GM21786 (cell line): ENCODE measurements around the gene ABL2.
A peak's percentile ranks its signal among the peaks of the same experiment; 100 is the strongest.

Experiments
- ATAC-seq: cut with Tn5 transposase; IDR thresholded peaks from one replicate; pipeline ENCODE4 v1.9.1; 2021; ENCODE audit not compliant: unreplicated experiment

Gene ABL2

GRCh38 chr1:179095924-179096323 is 133.6 kb downstream of the ABL2 start:
- no peak for ATAC-seq

- ATAC-seq = no peak
Observed at GRCh38 chr1:179095377-179095776, 134.1 kb downstream of the ABL2 start.

GRCh38 chr1:179094818-179095217 is 134.7 kb downstream of the ABL2 start:
- ATAC-seq = no peak

- ATAC-seq = no peak
Observed at GRCh38 chr1:179092896-179093461, 136.5 kb downstream of the ABL2 start.

- no peak for ATAC-seq
Observed at GRCh38 chr1:179091691-179092165, 137.7 kb downstream of the ABL2 start.

GRCh38 chr1:179090923-179091322 is 138.6 kb downstream of the ABL2 start:
- ATAC-seq = no peak

- no peak for ATAC-seq
Observed at GRCh38 chr1:179090522-179090921, 139.0 kb downstream of the ABL2 start.

GRCh38 chr1:179089827-179090482 is 139.5 kb downstream of the ABL2 start:
- ATAC-seq = no peak

GRCh38 chr1:179087665-179088064 is 141.8 kb downstream of the ABL2 start:
- ATAC-seq = no peak

GRCh38 chr1:179083533-179083932 is 145.9 kb downstream of the ABL2 start:
- no peak for ATAC-seq

GRCh38 chr1:179082999-179083335 is 146.5 kb downstream of the ABL2 start:
- no peak for ATAC-seq

- ATAC-seq = peak; percentile 1
Observed at GRCh38 chr1:179082333-179082998, 147.0 kb downstream of the ABL2 start.

- ATAC-seq = peak; percentile 87
Observed at GRCh38 chr1:179081687-179082332, 147.7 kb downstream of the ABL2 start, which contains the start of gene TOR3A. Gene TOR3A, plus strand, starts transcription at chr1:179082070. Its CDS starts 59 bp downstream, at chr1:179082129.

GRCh38 chr1:179080866-179081686 is 148.4 kb downstream of the ABL2 start:
- ATAC-seq = no peak

GRCh38 chr1:179079113-179079761 is 150.2 kb downstream of the ABL2 start:
- ATAC-seq = no peak

GRCh38 chr1:179077396-179077795 is 152.1 kb downstream of the ABL2 start:
- ATAC-seq = no peak

GRCh38 chr1:179066471-179066870 is 163.0 kb downstream of the ABL2 start:
- no peak for ATAC-seq

GRCh38 chr1:179061360-179062282 is 167.9 kb downstream of the ABL2 start:
- no peak for ATAC-seq
